ENCODE results near the gene PLCL2. TPM values are rescaled to one million over a fixed set of nuclear protein-coding genes. Genes with fewer than 3 reads are reported as not detected.

PLCL2 gene
- total and polyA plus RNA-seq, 2 donors (not counting 3 experiments of a cell fraction or from before 2014, with no cell fraction given), result 2.3 to 10.7 TPM

DNA sequence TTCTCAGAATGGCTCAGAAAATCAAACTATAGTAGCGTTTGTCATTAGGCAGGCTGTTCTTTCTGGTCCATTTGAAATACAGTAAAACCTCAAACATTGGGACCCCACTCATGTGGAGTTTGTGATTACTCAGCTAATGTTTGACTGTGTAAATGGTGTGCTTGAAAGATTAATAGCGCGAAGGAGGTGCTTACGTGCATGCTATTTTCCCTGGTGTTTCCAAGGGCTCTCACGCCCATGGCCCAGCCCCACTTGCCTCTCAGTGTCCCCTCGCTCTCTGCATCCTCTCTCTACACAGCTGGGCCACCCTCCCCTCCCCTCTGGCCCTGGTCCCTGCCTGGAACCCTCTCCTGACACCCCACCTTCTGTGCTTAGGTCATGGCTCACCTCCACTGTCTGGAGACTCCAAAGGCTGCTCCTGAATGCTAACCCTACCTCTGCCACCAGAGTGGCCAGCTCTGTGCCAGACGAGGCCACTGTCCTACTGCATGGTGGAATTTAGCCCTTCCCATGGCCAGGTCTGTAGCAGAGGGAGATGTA, 194.2 kb downstream of the PLCL2 start:
- FAIRE-seq, result no peak
- no peak for DNase-seq (ENCODE audit: low read depth, low spot score)
- no peak overlapping the region for H2AFZ ChIP-seq (ENCODE audit: low read depth, low read length)
- no peak overlapping the region for H3K4me3 ChIP-seq (replicated peaks in 1 of 3; ENCODE audit: insufficient read depth in 1 of 3, low read depth in 1 of 3, low read length in 3 of 3)
- no peak overlapping the region for H3K27ac ChIP-seq (ENCODE audit: insufficient read depth, low read depth, low read length)
- H3K9ac ChIP-seq (replicated peaks; ENCODE audit: extremely low read depth, insufficient read depth, low read length), result no peak overlapping the region
- no peaks in the 10 kb centered on the region for H3K79me2 ChIP-seq (ENCODE audit: control insufficient read depth, insufficient read depth, low read length)
- H3K9me1 ChIP-seq (replicated peaks; ENCODE audit: control insufficient read depth, extremely low read depth, insufficient read depth, low read length), result no peaks in the 10 kb centered on the region
- H4K20me1 ChIP-seq (replicated peaks; ENCODE audit: control insufficient read depth, extremely low read depth, insufficient read depth, low read length), result no peaks in the 10 kb centered on the region
- H3K4me2 ChIP-seq (ENCODE audit: insufficient read depth, low read length), result no peak overlapping the region
- H3K36me3 ChIP-seq (ENCODE audit: control insufficient read depth in 2 of 2, extremely low read depth in 1 of 2, insufficient read depth in 2 of 2, low read length in 2 of 2), result no peaks in the 10 kb centered on the region
- POLR2A ChIA-PET, result no interaction called here
- no peaks in the 10 kb centered on the region for H3K9me3 ChIP-seq (replicated peaks; ENCODE audit: control insufficient read depth, insufficient read depth, low read length)
- no TSS peak for BruUV-seq (replicated peaks)
- no peak for TF ChIP-seq GATA2 (IDR thresholded peaks at IDR 0.05; ENCODE audit: insufficient read depth, insufficient read length, low read depth, low read length)
- no peak for TF ChIP-seq MYC (IDR thresholded peaks at IDR 0.05; ENCODE audit: low read depth, low read length)
- TF ChIP-seq EZH2 (IDR thresholded peaks at IDR 0.05; ENCODE audit: borderline replicate concordance, low read depth, low read length, severe bottlenecking), result no peak
- no peak for TF ChIP-seq FOS (IDR thresholded peaks at IDR 0.05; ENCODE audit: borderline replicate concordance, insufficient read depth, low read length)
- TF ChIP-seq POLR2A (IDR thresholded peaks at IDR 0.05; ENCODE audit: low read depth, low read length), result no peak
- TF ChIP-seq, protein P1, sequence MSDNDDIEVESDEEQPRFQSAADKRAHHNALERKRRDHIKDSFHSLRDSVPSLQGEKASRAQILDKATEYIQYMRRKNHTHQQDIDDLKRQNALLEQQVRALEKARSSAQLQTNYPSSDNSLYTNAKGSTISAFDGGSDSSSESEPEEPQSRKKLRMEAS (IDR thresholded peaks at IDR 0.05; ENCODE audit: insufficient read depth, insufficient read length), result no peak
- TF ChIP-seq POLR2AphosphoS5 (IDR thresholded peaks at IDR 0.05; ENCODE audit: insufficient read depth, low read depth, low read length), result no peak
- TF ChIP-seq, protein P2, sequence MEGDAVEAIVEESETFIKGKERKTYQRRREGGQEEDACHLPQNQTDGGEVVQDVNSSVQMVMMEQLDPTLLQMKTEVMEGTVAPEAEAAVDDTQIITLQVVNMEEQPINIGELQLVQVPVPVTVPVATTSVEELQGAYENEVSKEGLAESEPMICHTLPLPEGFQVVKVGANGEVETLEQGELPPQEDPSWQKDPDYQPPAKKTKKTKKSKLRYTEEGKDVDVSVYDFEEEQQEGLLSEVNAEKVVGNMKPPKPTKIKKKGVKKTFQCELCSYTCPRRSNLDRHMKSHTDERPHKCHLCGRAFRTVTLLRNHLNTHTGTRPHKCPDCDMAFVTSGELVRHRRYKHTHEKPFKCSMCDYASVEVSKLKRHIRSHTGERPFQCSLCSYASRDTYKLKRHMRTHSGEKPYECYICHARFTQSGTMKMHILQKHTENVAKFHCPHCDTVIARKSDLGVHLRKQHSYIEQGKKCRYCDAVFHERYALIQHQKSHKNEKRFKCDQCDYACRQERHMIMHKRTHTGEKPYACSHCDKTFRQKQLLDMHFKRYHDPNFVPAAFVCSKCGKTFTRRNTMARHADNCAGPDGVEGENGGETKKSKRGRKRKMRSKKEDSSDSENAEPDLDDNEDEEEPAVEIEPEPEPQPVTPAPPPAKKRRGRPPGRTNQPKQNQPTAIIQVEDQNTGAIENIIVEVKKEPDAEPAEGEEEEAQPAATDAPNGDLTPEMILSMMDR (IDR thresholded peaks at IDR 0.05; ENCODE audit: extremely low read depth in 1 of 2, insufficient read depth in 1 of 2, low read depth in 1 of 2, low read length in 2 of 2), result no peak
- TF ChIP-seq JUN (IDR thresholded peaks at IDR 0.05; ENCODE audit: borderline replicate concordance, insufficient read depth, insufficient read length, low read depth), result no peak
- H3K4me1 ChIP-seq (ENCODE audit: control insufficient read depth, extremely low read depth, insufficient read depth, low read length), result no peaks in the 10 kb centered on the region
- dilution Hi-C loops (cut with MboI; ENCODE audit: extremely low pct_ligation_motif_present, low sequenced_read_pairs) (no loop called here), intact Hi-C loops (cut with micrococcal nuclease) (no loop called here)
- CTCF ChIA-PET, result no interaction called here
- H3K27me3 ChIP-seq (ENCODE audit: control insufficient read depth in 2 of 2, insufficient read depth in 2 of 2, low read length in 2 of 2), result no peaks in the 10 kb centered on the region
